GM12874 (cell line): ENCODE data around the gene KIAA1958.

Source experiments
- CTCF ChIP-seq: IDR thresholded peaks from 2 replicates; pipeline ENCODE4 v1.5.1; 2011; ENCODE audit warnings: low read depth, mild to moderate bottlenecking, control low read depth, low read length, moderate library complexity; ENCODE audit not compliant: insufficient read depth

KIAA1958 gene

DNA sequence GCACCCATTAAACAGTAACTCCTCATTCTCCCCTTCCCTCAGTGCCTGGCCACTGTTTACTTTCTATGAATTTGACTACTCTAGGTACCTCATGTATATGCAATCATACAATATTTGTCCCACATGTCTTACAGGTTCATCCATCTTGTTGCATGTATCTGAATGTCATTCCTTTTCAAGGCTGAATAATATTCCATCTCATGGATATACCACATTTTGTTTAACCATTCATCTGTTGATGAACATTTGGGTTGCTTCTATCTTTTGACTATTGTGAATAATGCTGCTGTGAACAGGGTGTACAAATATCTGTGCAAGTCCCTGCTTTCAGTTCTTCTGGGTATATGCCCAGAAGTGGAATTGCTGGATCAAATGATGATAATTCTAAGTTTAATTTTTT lies 190.4 kb downstream of the KIAA1958 start:
- TF ChIP-seq CTCF = no peak

GRCh38 chr9:112680731-112681402 lies 194.2 kb downstream of the KIAA1958 start:
- no peak for TF ChIP-seq CTCF

GRCh38 chr9:112689161-112689740 lies 202.6 kb downstream of the KIAA1958 start:
- no peak for TF ChIP-seq CTCF

- no peak for TF ChIP-seq CTCF
These were observed 208.3 kb downstream of the KIAA1958 start for GRCh38 chr9:112694706-112695555.

DNA sequence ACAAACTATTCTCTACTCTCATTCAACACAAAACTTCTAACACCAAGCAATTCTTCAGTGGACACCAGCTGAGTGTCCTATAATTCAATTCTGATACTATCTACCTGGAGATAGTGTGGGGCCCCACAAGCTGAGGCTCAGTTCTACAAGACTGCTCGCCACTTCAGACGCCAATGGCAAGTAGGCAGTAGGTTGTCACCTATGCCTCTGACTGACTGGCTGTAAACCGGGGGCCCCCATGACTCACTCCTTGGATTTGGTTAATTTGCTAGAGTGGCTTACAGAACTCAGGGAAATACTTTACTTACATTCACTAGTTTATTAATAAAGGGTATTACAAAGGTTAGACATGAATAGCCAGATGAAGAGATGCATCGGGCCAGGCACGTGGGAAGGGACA lies 209.8 kb downstream of the KIAA1958 start:
- TF ChIP-seq CTCF = no peak

DNA sequence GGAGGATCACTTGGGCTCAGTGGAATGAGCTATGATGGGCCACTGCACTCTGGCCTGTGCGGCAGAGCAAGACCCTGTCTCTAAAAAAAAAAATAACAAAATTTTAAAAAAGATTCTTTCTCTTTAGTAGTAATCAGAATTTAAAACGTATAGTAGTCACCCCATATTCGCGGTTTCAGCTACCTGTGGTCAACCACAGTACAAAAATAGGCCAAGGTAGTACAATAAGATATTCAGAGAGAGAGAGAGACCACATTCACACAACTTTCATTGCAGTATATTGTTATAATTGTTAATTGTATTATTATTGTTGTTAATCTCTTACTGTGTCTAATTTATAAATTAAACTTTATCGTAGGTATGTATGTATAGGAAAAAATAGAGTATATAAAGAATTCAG lies 212.6 kb downstream of the KIAA1958 start:
- TF ChIP-seq CTCF = no peak

DNA sequence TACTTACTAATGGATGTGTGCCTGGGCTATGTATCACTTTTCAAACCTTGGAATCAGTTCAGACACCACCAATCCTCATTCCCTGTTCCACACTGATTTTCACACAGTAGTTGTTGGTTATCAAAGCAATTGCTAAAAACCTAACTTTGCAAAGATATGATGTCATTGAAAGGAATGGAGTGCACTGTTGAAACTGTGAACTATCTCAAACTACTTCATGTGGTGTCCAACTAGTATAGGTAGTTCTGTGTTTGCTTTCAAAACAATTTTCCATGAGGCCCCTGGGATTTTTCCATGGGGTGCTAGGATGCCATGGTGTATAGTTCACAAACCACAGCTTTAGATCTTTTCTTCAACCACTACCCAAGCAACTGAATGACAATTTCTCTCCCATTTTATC lies 213.5 kb downstream of the KIAA1958 start:
- no peak for TF ChIP-seq CTCF
